ENCODE data around the gene SPOCK3. TPM values are rescaled to one million over a fixed set of nuclear protein-coding genes. Genes with fewer than 3 reads are reported as not detected.

SPOCK3 gene
- total RNA-seq, 4 donors from 2014 or later: 0.16 to 0.58 (median 0.36) TPM; not detected in 1

DNA sequence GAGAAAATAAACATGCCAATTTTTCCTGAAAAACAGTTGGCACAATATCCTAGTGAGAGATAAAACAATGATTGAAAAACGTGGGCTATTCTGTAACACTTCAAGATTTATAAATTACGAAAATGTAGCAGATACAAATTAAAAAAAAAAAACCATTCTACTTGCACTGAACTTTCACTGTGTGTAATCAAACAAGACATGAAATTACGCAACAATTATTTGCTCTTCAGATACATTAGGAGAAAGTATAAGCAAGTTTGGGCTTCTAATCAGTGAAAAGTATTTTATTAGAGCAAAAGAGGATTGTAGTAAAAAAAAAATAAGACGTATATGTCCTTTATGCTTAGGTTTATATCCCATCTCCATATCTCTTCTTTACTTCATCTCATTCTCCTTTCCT, 320.4 kb downstream of the SPOCK3 start:
- TF ChIP-seq POLR2A (IDR thresholded peaks at IDR 0.05): no peak
- TF ChIP-seq, protein P1, sequence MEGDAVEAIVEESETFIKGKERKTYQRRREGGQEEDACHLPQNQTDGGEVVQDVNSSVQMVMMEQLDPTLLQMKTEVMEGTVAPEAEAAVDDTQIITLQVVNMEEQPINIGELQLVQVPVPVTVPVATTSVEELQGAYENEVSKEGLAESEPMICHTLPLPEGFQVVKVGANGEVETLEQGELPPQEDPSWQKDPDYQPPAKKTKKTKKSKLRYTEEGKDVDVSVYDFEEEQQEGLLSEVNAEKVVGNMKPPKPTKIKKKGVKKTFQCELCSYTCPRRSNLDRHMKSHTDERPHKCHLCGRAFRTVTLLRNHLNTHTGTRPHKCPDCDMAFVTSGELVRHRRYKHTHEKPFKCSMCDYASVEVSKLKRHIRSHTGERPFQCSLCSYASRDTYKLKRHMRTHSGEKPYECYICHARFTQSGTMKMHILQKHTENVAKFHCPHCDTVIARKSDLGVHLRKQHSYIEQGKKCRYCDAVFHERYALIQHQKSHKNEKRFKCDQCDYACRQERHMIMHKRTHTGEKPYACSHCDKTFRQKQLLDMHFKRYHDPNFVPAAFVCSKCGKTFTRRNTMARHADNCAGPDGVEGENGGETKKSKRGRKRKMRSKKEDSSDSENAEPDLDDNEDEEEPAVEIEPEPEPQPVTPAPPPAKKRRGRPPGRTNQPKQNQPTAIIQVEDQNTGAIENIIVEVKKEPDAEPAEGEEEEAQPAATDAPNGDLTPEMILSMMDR (IDR thresholded peaks at IDR 0.05 in 4 of 5, conservative IDR thresholded peaks at IDR 0.05 in 1 of 5): no peak
- DNase-seq: no peak
- Histone ChIP-seq H3K4me1 (no peaks in the 10 kb centered on the region), H3K9me3 (no peaks in the 10 kb centered on the region), H3K4me3 (no peak overlapping the region), H3K36me3 (no peaks in the 10 kb centered on the region), H3K27me3 (no peaks in the 10 kb centered on the region), H3K27ac (no peak overlapping the region)
- ATAC-seq: no peak
- in situ Hi-C loops (cut with MboI; ENCODE audit: low sequenced_read_pairs in 4 of 4): no loop called here
- intact Hi-C loops (cut with DNase I; ENCODE audit: low total_unique reads): no loop called here

DNA sequence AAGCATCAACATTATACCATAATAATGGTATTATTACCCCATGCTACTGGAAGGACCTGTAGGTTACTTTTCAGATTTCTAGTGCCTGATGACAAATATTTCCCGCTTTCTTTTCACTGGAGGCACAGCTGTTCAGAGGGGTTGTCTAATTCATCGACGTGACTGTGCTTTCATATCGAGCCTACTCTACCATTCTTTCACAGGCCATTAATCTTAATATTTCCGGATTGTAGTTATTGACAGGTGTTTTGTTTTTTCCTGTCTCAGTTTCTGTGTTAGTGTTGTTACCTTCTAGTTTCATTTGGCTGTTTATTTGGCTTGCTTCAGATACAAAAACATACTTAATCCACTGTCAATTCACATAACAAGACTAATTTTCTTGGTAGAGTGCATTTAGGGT, 330.9 kb downstream of the SPOCK3 start:
- ATAC-seq (no peak), DNase-seq (no peak)
- intact Hi-C loops (cut with DNase I; ENCODE audit: low total_unique reads) (no loop called here), in situ Hi-C loops (cut with MboI; ENCODE audit: low sequenced_read_pairs in 4 of 4) (no loop called here)
- Histone ChIP-seq H3K9me3 (no peaks in the 10 kb centered on the region), H3K4me1 (no peaks in the 10 kb centered on the region), H3K27ac (no peak overlapping the region), H3K36me3 (no peaks in the 10 kb centered on the region), H3K27me3 (no peaks in the 10 kb centered on the region), H3K4me3 (no peak overlapping the region)
- no peak for TF ChIP-seq POLR2A (IDR thresholded peaks at IDR 0.05)
- TF ChIP-seq, protein P1 (IDR thresholded peaks at IDR 0.05 in 4 of 5, conservative IDR thresholded peaks at IDR 0.05 in 1 of 5): no peak

DNA sequence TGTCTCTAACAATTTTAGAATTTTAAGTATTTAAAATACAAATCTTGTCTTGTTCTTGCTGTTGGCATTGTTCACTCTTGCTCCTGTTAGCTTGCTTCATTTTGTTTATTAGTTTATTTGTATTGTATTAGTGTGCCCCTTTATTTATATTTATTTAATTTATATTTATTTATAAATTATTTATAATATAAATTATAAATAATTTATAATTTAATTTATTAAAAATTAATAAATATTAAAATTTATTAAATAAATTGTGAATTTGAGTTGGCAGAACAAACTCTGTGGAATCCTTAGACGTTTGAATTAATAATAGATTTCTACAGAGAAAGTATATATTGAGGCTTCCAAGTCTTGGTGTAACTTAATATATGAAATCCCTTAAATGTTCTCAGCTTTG, 331.4 kb downstream of the SPOCK3 start:
- no peak for TF ChIP-seq POLR2A (IDR thresholded peaks at IDR 0.05)
- TF ChIP-seq, protein P1 (IDR thresholded peaks at IDR 0.05 in 4 of 5, conservative IDR thresholded peaks at IDR 0.05 in 1 of 5): no peak
- Histone ChIP-seq H3K9me3 (no peaks in the 10 kb centered on the region), H3K36me3 (no peaks in the 10 kb centered on the region), H3K4me1 (no peaks in the 10 kb centered on the region), H3K4me3 (no peak overlapping the region), H3K27me3 (no peaks in the 10 kb centered on the region), H3K27ac (no peak overlapping the region)
- intact Hi-C loops (cut with DNase I; ENCODE audit: low total_unique reads) (no loop called here), in situ Hi-C loops (cut with MboI; ENCODE audit: low sequenced_read_pairs in 4 of 4) (no loop called here)
- ATAC-seq (no peak), DNase-seq (no peak)

DNA sequence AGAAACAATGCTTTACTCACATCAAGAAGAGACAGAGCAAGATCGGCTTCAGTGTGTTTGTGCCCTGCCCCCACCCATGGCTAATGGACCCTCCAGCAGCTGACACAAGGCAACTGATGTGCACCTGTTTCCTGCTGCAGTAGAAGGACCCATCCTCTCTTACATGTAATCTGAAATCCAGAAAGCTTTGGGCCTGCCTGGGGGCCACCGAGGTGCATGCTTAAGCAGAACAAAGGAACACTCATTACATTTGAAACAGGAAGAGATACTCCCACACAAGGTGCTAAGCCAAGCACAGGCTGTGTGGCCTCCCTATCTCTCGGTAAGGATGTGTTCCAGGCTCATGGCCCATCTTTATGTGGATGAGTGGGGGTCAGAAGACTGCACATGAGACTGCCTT, 338.0 kb downstream of the SPOCK3 start:
- Histone ChIP-seq H3K27me3 (no peaks in the 10 kb centered on the region), H3K4me1 (no peaks in the 10 kb centered on the region), H3K36me3 (no peaks in the 10 kb centered on the region), H3K9me3 (no peaks in the 10 kb centered on the region), H3K27ac (no peak overlapping the region), H3K4me3 (no peak overlapping the region)
- ATAC-seq (no peak), DNase-seq (no peak)
- in situ Hi-C loops (cut with MboI; ENCODE audit: low sequenced_read_pairs in 4 of 4) (no loop called here), intact Hi-C loops (cut with DNase I; ENCODE audit: low total_unique reads) (no loop called here)
- no peak for TF ChIP-seq POLR2A (IDR thresholded peaks at IDR 0.05)
- TF ChIP-seq, protein P1 (IDR thresholded peaks at IDR 0.05 in 4 of 5, conservative IDR thresholded peaks at IDR 0.05 in 1 of 5): no peak

DNA sequence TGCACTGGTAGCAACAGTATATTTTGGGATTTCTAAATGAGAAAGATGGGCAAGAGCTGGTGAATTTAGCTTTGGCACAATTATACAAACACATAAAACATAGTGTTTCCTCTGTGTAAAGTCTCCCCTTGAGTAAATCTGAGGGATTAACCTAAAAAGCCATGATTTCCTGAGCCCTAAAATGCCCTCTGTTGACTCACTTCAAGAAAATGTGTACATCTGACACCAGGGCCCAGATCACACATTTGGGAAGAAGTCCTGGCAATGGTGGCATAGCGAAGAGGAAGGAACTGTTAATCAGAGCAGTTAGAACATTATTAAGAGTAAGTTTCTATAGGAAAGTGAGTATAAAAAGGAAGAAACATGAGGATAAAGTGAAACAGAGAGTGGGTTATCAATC, 338.5 kb downstream of the SPOCK3 start:
- H3K27ac ChIP-seq: no peak overlapping the region
- in situ Hi-C loops (cut with MboI; ENCODE audit: low sequenced_read_pairs in 4 of 4): no loop called here
- no peak for DNase-seq
- no peaks in the 10 kb centered on the region for H3K9me3 ChIP-seq
- no peaks in the 10 kb centered on the region for H3K27me3 ChIP-seq
- TF ChIP-seq, protein P1 (IDR thresholded peaks at IDR 0.05 in 4 of 5, conservative IDR thresholded peaks at IDR 0.05 in 1 of 5): no peak
- TF ChIP-seq POLR2A (IDR thresholded peaks at IDR 0.05): no peak
- H3K4me3 ChIP-seq: no peak overlapping the region
- no peak for ATAC-seq
- intact Hi-C loops (cut with DNase I; ENCODE audit: low total_unique reads): no loop called here
- no peaks in the 10 kb centered on the region for H3K36me3 ChIP-seq
- no peaks in the 10 kb centered on the region for H3K4me1 ChIP-seq
